ES-I3 (cell line): ENCODE results near the gene PABPN1L.

Experiments used
- H3K36me3 ChIP-seq: 2 replicates; pipeline ENCODE4 v1.6.1; 2013; ENCODE audit warnings: mild to moderate bottlenecking, low read length, control low read depth, moderate library complexity; ENCODE audit not compliant: insufficient read depth
- H3K4me1 ChIP-seq: 2 replicates; pipeline ENCODE4 v1.6.1; 2013; ENCODE audit warnings: mild to moderate bottlenecking, control low read depth, low read length; ENCODE audit not compliant: insufficient read depth
- H3K9ac ChIP-seq: 2 replicates; pipeline ENCODE4 v1.6.1; 2013; ENCODE audit warnings: low read depth, mild to moderate bottlenecking, low read length, moderate library complexity
- H3K9me3 ChIP-seq: 2 replicates; pipeline ENCODE4 v1.6.1; 2013; ENCODE audit warnings: mild to moderate bottlenecking, low read length, moderate library complexity; ENCODE audit not compliant: control insufficient read depth, insufficient read depth

Gene PABPN1L

GRCh38 chr16:88819126-88819525 lies 47.3 kb downstream of the PABPN1L start:
- no peaks in the 10 kb centered on the region for H3K9me3 ChIP-seq
- no peaks in the 10 kb centered on the region for H3K36me3 ChIP-seq
- H3K9ac ChIP-seq: no peak overlapping the region
- H3K4me1 ChIP-seq: no peaks in the 10 kb centered on the region; the same call in 1 of the 2 replicates

GRCh38 chr16:88818575-88818874 lies 47.9 kb downstream of the PABPN1L start:
- Histone ChIP-seq H3K36me3 (no peaks in the 10 kb centered on the region), H3K9ac (no peak overlapping the region), H3K9me3 (no peaks in the 10 kb centered on the region), H3K4me1 (no peaks in the 10 kb centered on the region; the same call in 1 of the 2 replicates)

GRCh38 chr16:88817785-88818574 lies 48.5 kb downstream of the PABPN1L start:
- Histone ChIP-seq H3K9ac (no peak overlapping the region), H3K4me1 (no peaks in the 10 kb centered on the region; the same call in 1 of the 2 replicates), H3K36me3 (no peaks in the 10 kb centered on the region), H3K9me3 (no peaks in the 10 kb centered on the region)

GRCh38 chr16:88816736-88817535 lies 49.5 kb downstream of the PABPN1L start:
- Histone ChIP-seq H3K9ac (no peak overlapping the region), H3K9me3 (no peaks in the 10 kb centered on the region), H3K36me3 (no peaks in the 10 kb centered on the region)

GRCh38 chr16:88815901-88816589 lies 50.4 kb downstream of the PABPN1L start:
- Histone ChIP-seq H3K4me1 (no peaks in the 10 kb centered on the region; the same call in 1 of the 2 replicates), H3K9ac (no peak overlapping the region), H3K9me3 (no peaks in the 10 kb centered on the region), H3K36me3 (no peaks in the 10 kb centered on the region)

More at GRCh38 chr16:88816736-88817535, 49.5 kb downstream of the PABPN1L start:
- no peaks in the 10 kb centered on the region; the same call in 1 of the 2 replicates for H3K4me1 ChIP-seq

- peaks cover 7% of the 10 kb centered on the region; the same call in 1 of the 2 replicates for H3K4me1 ChIP-seq
- H3K9me3 ChIP-seq: no peaks in the 10 kb centered on the region
- no peak overlapping the region for H3K9ac ChIP-seq
- H3K36me3 ChIP-seq: no peaks in the 10 kb centered on the region
These were observed 51.2 kb downstream of the PABPN1L start for GRCh38 chr16:88815227-88815626.

GRCh38 chr16:88814144-88814502 lies 52.3 kb downstream of the PABPN1L start:
- H3K9me3 ChIP-seq: no peaks in the 10 kb centered on the region
- H3K4me1 ChIP-seq: peaks cover 7% of the 10 kb centered on the region; the same call in 1 of the 2 replicates
- no peaks in the 10 kb centered on the region for H3K36me3 ChIP-seq
- no peak overlapping the region for H3K9ac ChIP-seq
